ENCODE measurements around the gene TLR9. TPM values are rescaled to one million over a fixed set of nuclear protein-coding genes. Genes with fewer than 3 reads are reported as not detected.

The TLR9 gene
- total RNA-seq, 1 donor from 2014 or later: 0.50 TPM

GRCh38 chr3:52256622-52257021, 31.2 kb upstream of the TLR9 start:
- intact Hi-C loops (cut with micrococcal nuclease): no loop called here
- peaks cover 96% of the 10 kb centered on the region for H3K36me3 Mint-ChIP-seq (ENCODE audit: low read depth)
- H3K4me1 Mint-ChIP-seq (ENCODE audit: low read depth): peaks cover 76% of the 10 kb centered on the region
- H3K27me3 Mint-ChIP-seq (ENCODE audit: low read depth): no peaks in the 10 kb centered on the region
- peak overlapping the region; percentile 60 for H3K27ac Mint-ChIP-seq
- no peak for DNase-seq (ENCODE audit: low spot score)
- no peak overlapping the region for H3K4me3 Mint-ChIP-seq (ENCODE audit: low read depth)
- H3K9me3 Mint-ChIP-seq: no peaks in the 10 kb centered on the region

- H3K36me3 Mint-ChIP-seq (ENCODE audit: low read depth): peaks cover 92% of the 10 kb centered on the region
- H3K27ac Mint-ChIP-seq: peak overlapping the region; percentile 60
- intact Hi-C loops (cut with micrococcal nuclease): no loop called here
- peaks cover 72% of the 10 kb centered on the region for H3K4me1 Mint-ChIP-seq (ENCODE audit: low read depth)
- H3K9me3 Mint-ChIP-seq: no peaks in the 10 kb centered on the region
- H3K4me3 Mint-ChIP-seq (ENCODE audit: low read depth): no peak overlapping the region
- H3K27me3 Mint-ChIP-seq (ENCODE audit: low read depth): no peaks in the 10 kb centered on the region
- DNase-seq (ENCODE audit: low spot score): no peak
Measured at GRCh38 chr3:52256159-52256558, 30.7 kb upstream of the TLR9 start.

GRCh38 chr3:52254608-52255007, 29.2 kb upstream of the TLR9 start:
- H3K4me3 Mint-ChIP-seq (ENCODE audit: low read depth): peak overlapping the region; percentile 27
- no peak for DNase-seq (ENCODE audit: low spot score)
- H3K9me3 Mint-ChIP-seq: no peaks in the 10 kb centered on the region
- peak overlapping the region; percentile 98 for H3K27ac Mint-ChIP-seq
- H3K36me3 Mint-ChIP-seq (ENCODE audit: low read depth): peaks cover 88% of the 10 kb centered on the region
- intact Hi-C loops (cut with micrococcal nuclease): no loop called here
- H3K4me1 Mint-ChIP-seq (ENCODE audit: low read depth): peaks cover 73% of the 10 kb centered on the region
- no peaks in the 10 kb centered on the region for H3K27me3 Mint-ChIP-seq (ENCODE audit: low read depth)

- intact Hi-C loops (cut with micrococcal nuclease): loop anchor here (1.0 kb wide), 3 partner anchors 12 to 24 kb away; no protein-coding TSS in a partner anchor
- peak; percentile 83 for DNase-seq (ENCODE audit: low spot score)
- Mint-ChIP-seq H3K36me3 (ENCODE audit: low read depth) (peaks cover 84% of the 10 kb centered on the region), H3K9me3 (no peaks in the 10 kb centered on the region), H3K27me3 (ENCODE audit: low read depth) (no peaks in the 10 kb centered on the region), H3K4me3 (ENCODE audit: low read depth) (peak overlapping the region; percentile 77), H3K27ac (peak overlapping the region; percentile 98), H3K4me1 (ENCODE audit: low read depth) (peaks cover 69% of the 10 kb centered on the region)
Measured at GRCh38 chr3:52253314-52254304, 28.2 kb upstream of the TLR9 start.

GRCh38 chr3:52250122-52250521, 24.7 kb upstream of the TLR9 start:
- H3K27ac Mint-ChIP-seq: peak overlapping the region; percentile 47
- DNase-seq (ENCODE audit: low spot score): no peak
- no peaks in the 10 kb centered on the region for H3K27me3 Mint-ChIP-seq (ENCODE audit: low read depth)
- H3K36me3 Mint-ChIP-seq (ENCODE audit: low read depth): peaks cover 71% of the 10 kb centered on the region
- H3K9me3 Mint-ChIP-seq: no peaks in the 10 kb centered on the region
- intact Hi-C loops (cut with micrococcal nuclease): no loop called here
- H3K4me3 Mint-ChIP-seq (ENCODE audit: low read depth): no peak overlapping the region
- H3K4me1 Mint-ChIP-seq (ENCODE audit: low read depth): peaks cover 55% of the 10 kb centered on the region

- Mint-ChIP-seq H3K27me3 (ENCODE audit: low read depth) (no peaks in the 10 kb centered on the region), H3K36me3 (ENCODE audit: low read depth) (peaks cover 68% of the 10 kb centered on the region)
Measured at GRCh38 chr3:52249683-52250082, 24.2 kb upstream of the TLR9 start.

GRCh38 chr3:52248816-52249547, 23.5 kb upstream of the TLR9 start:
- DNase-seq (ENCODE audit: low spot score): no peak
- Mint-ChIP-seq H3K36me3 (ENCODE audit: low read depth) (peaks cover 65% of the 10 kb centered on the region), H3K27ac (peak overlapping the region; percentile 81), H3K9me3 (no peaks in the 10 kb centered on the region), H3K4me3 (ENCODE audit: low read depth) (no peak overlapping the region), H3K27me3 (ENCODE audit: low read depth) (no peaks in the 10 kb centered on the region), H3K4me1 (ENCODE audit: low read depth) (peaks cover 56% of the 10 kb centered on the region)
- intact Hi-C loops (cut with micrococcal nuclease): no loop called here

More at GRCh38 chr3:52249683-52250082, 24.2 kb upstream of the TLR9 start:
- H3K27ac Mint-ChIP-seq: peak overlapping the region; percentile 47
- no peak overlapping the region for H3K4me3 Mint-ChIP-seq (ENCODE audit: low read depth)
- DNase-seq (ENCODE audit: low spot score): no peak
- intact Hi-C loops (cut with micrococcal nuclease): no loop called here
- no peaks in the 10 kb centered on the region for H3K9me3 Mint-ChIP-seq
- peaks cover 56% of the 10 kb centered on the region for H3K4me1 Mint-ChIP-seq (ENCODE audit: low read depth)

GRCh38 chr3:52248165-52248541, 22.7 kb upstream of the TLR9 start:
- Mint-ChIP-seq H3K27me3 (ENCODE audit: low read depth) (no peaks in the 10 kb centered on the region), H3K36me3 (ENCODE audit: low read depth) (peaks cover 62% of the 10 kb centered on the region), H3K27ac (peak overlapping the region; percentile 81), H3K4me1 (ENCODE audit: low read depth) (peaks cover 55% of the 10 kb centered on the region), H3K4me3 (ENCODE audit: low read depth) (peak overlapping the region; percentile 59), H3K9me3 (no peaks in the 10 kb centered on the region)
- intact Hi-C loops (cut with micrococcal nuclease): no loop called here
- no peak for DNase-seq (ENCODE audit: low spot score)

- Mint-ChIP-seq H3K27ac (peak overlapping the region; percentile 81), H3K9me3 (no peaks in the 10 kb centered on the region), H3K4me1 (ENCODE audit: low read depth) (peaks cover 51% of the 10 kb centered on the region), H3K36me3 (ENCODE audit: low read depth) (peaks cover 56% of the 10 kb centered on the region), H3K4me3 (ENCODE audit: low read depth) (peak overlapping the region; percentile 83), H3K27me3 (ENCODE audit: low read depth) (no peaks in the 10 kb centered on the region)
- intact Hi-C loops (cut with micrococcal nuclease): no loop called here
- DNase-seq (ENCODE audit: low spot score): no peak
Measured at GRCh38 chr3:52247409-52248164, 22.1 kb upstream of the TLR9 start.

- no peak for DNase-seq (ENCODE audit: low spot score)
- intact Hi-C loops (cut with micrococcal nuclease): loop anchor here (1.0 kb wide), 1 partner anchor 9 kb away; no protein-coding TSS in a partner anchor
- peaks cover 51% of the 10 kb centered on the region for H3K4me1 Mint-ChIP-seq (ENCODE audit: low read depth)
- H3K9me3 Mint-ChIP-seq: no peaks in the 10 kb centered on the region
- H3K4me3 Mint-ChIP-seq (ENCODE audit: low read depth): peak overlapping the region; percentile 83
- H3K36me3 Mint-ChIP-seq (ENCODE audit: low read depth): peaks cover 53% of the 10 kb centered on the region
- H3K27ac Mint-ChIP-seq: peak overlapping the region; percentile 81
- H3K27me3 Mint-ChIP-seq (ENCODE audit: low read depth): no peaks in the 10 kb centered on the region
Measured at GRCh38 chr3:52246728-52247408, 21.4 kb upstream of the TLR9 start.

- DNase-seq (ENCODE audit: low spot score): no peak
- Mint-ChIP-seq H3K4me1 (ENCODE audit: low read depth) (peaks cover 55% of the 10 kb centered on the region), H3K27me3 (ENCODE audit: low read depth) (no peaks in the 10 kb centered on the region), H3K9me3 (no peaks in the 10 kb centered on the region), H3K4me3 (ENCODE audit: low read depth) (peak overlapping the region; percentile 83), H3K36me3 (ENCODE audit: low read depth) (peaks cover 53% of the 10 kb centered on the region), H3K27ac (peak overlapping the region; percentile 81)
- intact Hi-C loops (cut with micrococcal nuclease): loop anchor here (1.0 kb wide), 1 partner anchor 8 kb away; no protein-coding TSS in a partner anchor
Measured at GRCh38 chr3:52246264-52246620, 20.8 kb upstream of the TLR9 start.
